ENCODE measurements around the gene FOXN3.
"Not testable (repeated sequence)": the region's sequence is repeated elsewhere in the genome, so short reads cannot be mapped to it uniquely, and the experiment has no call there.

Gene FOXN3

DNA sequence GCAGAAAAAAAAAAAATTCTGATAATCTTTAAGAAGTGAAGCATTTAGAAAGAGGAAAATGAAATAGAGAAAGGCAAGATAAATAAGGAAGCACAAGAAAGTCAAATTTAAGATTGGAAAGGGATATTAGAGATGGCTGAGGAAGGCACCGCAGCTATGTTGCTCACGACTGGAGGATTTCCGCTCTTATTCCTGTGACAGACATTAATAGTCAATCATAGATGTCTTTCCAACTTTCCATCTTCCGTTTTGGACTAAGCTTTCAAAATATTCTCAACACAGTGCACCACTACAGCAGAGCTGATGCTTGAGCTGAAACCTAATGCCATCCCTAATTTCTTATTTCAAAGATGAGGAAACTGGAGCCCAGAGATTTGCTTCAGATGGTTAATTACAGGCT, 290.6 kb downstream of the FOXN3 start:
- DNase-seq (ENCODE audit: low spot score): no peak

GRCh38 chr14:89125216-89125615, 291.8 kb downstream of the FOXN3 start:
- DNase-seq (ENCODE audit: low spot score): no peak

GRCh38 chr14:89123851-89124250, 293.2 kb downstream of the FOXN3 start:
- DNase-seq (ENCODE audit: low spot score): no peak

DNA sequence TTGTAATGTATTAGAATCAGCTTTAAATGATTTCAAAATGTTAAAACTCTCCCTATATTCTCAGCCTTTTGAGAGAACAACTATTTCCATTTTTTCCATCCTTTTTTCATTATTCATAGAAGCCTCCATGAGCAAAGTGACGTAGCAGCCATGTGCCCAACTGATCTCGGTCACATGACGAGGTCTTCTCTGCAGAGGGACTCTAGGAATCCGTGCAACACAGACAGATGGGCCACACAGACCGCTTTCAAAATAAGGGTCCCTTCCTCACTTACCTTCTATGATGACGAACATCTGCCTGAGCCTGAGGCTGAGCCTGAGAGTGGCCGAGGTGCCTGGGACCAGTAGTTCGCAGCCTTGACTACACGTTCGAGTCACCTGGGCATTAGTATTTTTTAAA, 293.8 kb downstream of the FOXN3 start:
- DNase-seq (ENCODE audit: low spot score): no peak

DNA sequence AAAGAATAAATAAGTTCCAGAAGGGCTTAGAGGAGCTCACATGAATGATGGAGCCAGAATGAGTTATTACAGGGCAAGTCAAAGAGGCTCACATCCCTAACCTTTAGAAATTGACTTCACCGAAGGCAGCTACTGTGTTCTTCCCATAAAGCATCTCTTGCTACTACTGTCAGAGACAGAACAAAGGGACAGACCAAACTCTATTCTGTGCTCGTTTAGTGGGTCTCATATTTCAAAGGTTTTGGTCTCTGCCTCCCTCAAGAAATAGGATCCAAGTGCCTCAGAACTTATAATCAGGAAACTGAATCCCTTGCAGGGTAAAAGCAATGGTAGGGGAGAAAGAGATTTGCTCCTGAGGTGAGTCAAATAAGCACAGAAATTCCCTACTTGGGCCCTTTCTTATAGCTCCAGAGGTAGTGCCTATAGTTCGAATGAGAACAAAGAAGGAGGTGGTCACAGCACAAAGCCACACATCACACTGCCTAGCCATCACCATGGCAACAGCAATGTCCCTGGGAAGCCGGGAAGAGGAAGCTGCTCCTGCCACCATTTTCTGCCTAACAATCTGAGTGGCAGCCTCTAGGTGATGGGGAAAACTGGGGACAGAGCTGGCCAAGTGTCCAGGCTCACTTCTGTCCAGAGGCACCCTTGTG, 294.9 kb downstream of the FOXN3 start:
- no peak for DNase-seq (ENCODE audit: low spot score)

DNA sequence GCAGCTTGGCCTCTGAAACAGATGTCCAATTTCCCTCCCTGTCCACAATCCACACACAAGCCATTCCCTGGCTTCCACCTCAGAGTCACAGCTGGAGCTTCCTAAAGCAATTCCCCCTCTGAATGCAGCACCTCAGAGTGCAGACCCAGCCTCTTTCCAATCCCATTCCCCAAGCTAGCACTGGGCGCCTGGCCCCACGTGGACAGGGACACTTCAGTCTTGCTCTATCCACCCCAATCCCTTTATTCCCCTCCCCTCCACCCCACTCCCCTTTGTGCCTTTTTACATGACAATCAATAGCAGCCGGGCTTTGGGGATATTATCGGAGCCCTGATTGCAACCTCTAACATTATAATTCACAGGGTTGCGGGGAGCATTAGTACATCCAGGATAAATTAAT, 300.0 kb downstream of the FOXN3 start:
- DNase-seq (ENCODE audit: low spot score): no peak

DNA sequence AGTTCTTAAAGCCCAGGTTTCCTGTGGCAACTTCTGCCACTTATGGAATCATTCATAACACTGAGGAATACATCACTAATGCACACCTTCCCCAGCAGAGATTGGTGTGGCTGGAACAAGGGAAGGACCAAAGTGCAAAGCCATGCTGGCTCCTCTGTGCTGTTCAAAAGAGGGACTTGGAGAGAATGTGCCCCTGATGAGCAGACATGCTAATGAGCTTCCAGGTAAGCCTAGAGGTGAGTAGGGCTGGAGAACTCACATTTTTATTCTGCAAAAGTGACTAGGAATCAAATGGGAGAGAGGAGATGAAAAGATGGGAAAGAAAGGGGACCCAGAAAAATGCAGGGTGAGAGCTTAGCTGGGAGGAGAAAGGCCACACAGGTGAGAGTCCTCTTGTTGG, 302.9 kb downstream of the FOXN3 start:
- no peak for DNase-seq (ENCODE audit: low spot score)

DNA sequence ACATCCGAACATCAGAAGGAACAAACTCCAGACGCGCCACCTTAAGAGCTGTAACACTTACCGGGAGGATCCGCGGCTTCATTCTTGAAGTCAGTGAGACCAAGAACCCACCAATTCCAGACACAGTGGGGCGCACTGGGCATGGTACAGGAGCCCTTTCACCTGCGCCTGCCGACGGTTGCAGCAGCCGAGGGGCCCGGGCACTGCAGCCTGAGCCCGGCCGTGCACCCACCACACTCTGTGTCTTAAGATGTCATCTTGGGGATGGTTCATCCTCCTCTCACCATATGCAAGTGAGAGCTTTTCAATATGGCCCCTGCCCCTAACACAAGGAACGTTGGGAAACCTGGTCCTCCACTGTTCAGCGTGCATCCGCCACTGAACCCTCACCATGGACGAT, 304.3 kb downstream of the FOXN3 start:
- DNase-seq (ENCODE audit: low spot score): no peak

DNA sequence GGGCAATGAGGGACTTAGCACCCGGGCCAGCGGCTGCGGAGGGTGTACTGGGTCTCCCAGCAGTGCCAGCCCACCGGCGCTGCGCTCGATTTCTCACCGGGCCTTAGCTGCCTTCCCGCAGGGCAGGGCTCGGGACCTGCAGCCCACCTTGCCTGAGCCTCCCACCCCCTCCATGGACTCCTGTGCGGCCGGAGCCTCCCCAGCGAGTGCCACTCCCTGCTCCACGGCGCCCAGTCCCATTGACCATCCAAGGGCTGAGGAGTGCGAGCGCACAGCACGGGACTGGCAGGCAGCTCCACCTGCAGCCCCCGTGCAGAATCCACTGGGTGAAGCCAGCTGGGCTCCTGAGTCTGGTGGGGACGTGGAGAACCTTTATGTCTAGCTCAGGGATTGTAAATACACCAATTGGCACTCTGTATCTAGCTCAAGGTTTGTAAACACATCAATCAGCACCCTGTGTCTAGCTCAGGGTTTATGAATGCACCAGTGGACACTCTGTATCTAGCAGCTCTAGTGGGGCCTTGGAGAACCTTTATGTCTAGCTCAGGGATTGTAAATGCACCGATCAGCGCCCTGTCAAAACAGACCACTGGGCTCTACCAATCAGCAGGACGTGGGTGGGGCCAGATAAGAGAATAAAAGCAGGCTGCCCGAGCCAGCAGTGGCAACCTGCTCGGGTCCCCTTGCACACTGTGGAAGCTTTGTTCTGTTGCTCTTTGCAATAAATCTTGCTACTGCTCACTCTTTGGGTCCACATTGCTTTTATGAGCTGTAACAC, 305.1 kb downstream of the FOXN3 start:
- DNase-seq (ENCODE audit: low spot score): not testable (repeated sequence)

GRCh38 chr14:89111232-89111631, 305.8 kb downstream of the FOXN3 start:
- not testable (repeated sequence) for DNase-seq (ENCODE audit: low spot score)

- DNase-seq (ENCODE audit: low spot score): no peak
Measured at GRCh38 chr14:89110110-89110509, 306.9 kb downstream of the FOXN3 start.

DNA sequence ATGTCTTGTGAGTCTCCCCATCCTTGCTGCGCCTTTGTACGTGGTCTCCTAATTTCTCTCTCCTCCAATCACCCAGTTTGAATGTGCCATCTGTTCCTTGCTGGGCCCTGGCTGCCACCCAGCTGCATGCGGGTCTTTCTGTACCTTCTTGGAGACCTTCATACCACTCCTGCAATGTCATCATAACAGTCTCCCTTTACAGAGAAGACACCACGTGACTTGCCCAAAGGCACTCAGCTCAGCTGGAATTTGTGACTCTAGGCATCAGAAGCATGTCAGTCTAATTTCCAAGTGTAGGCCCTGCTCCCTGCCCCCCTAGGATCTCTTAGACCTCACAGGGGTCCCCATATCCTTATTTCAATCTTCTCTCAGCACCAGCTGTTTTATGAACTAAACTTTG, 308.4 kb downstream of the FOXN3 start:
- no peak for DNase-seq (ENCODE audit: low spot score)

GRCh38 chr14:89107626-89108025, 309.4 kb downstream of the FOXN3 start:
- DNase-seq (ENCODE audit: low spot score): no peak

All from hematopoietic multipotent progenitor cell treated with erythropoietin and hydrocortisone succinate and interleukin-3 and kit ligand, for 17 days (in vitro differentiated cells).